DMS79 (cell line): Measurements from ENCODE around the gene TRIO.
"Not testable (repeated sequence)": the region's sequence is repeated elsewhere in the genome, so short reads cannot be mapped to it uniquely, and the experiment has no call there.

Experiments
- DNase-seq: peaks from one replicate; lab custom pipeline; 2025; lab: John Stamatoyannopoulos, UW

TRIO gene

GRCh38 chr5:14415024-14415697, 272.0 kb downstream of the TRIO start:
- no peak for DNase-seq

- DNase-seq = no peak
Measured at GRCh38 chr5:14415698-14416074, 272.5 kb downstream of the TRIO start.

GRCh38 chr5:14416621-14417275, 273.6 kb downstream of the TRIO start:
- no peak for DNase-seq

GRCh38 chr5:14417276-14417730, 274.2 kb downstream of the TRIO start:
- DNase-seq = no peak

- no peak for DNase-seq
Measured at GRCh38 chr5:14417792-14418765, 274.9 kb downstream of the TRIO start.

GRCh38 chr5:14419686-14420085, 276.5 kb downstream of the TRIO start:
- DNase-seq = no peak

GRCh38 chr5:14420101-14420811, 277.1 kb downstream of the TRIO start:
- no peak for DNase-seq

- no peak for DNase-seq
Measured at GRCh38 chr5:14421851-14422250, 278.7 kb downstream of the TRIO start.

GRCh38 chr5:14424011-14424685, 281.0 kb downstream of the TRIO start:
- DNase-seq = no peak

GRCh38 chr5:14425559-14425958, 282.4 kb downstream of the TRIO start:
- DNase-seq = no peak

GRCh38 chr5:14426521-14426920, 283.4 kb downstream of the TRIO start:
- DNase-seq = no peak

GRCh38 chr5:14428302-14429081, 285.4 kb downstream of the TRIO start:
- DNase-seq = peak; percentile 71

- DNase-seq = no peak
Measured at GRCh38 chr5:14429101-14430050, 286.2 kb downstream of the TRIO start.

GRCh38 chr5:14431534-14431933, 288.4 kb downstream of the TRIO start:
- no peak for DNase-seq

- DNase-seq = no peak
Measured at GRCh38 chr5:14432931-14433589, 289.9 kb downstream of the TRIO start.

GRCh38 chr5:14435481-14435880, 292.3 kb downstream of the TRIO start:
- DNase-seq = no peak

GRCh38 chr5:14436122-14436521, 293.0 kb downstream of the TRIO start:
- not testable (repeated sequence) for DNase-seq

GRCh38 chr5:14436801-14437542, 293.8 kb downstream of the TRIO start:
- no peak for DNase-seq
